GM23338 (cell line): ENCODE measurements around the gene TSPEAR. TPM values are rescaled to one million over a fixed set of nuclear protein-coding genes. Genes with fewer than 3 reads are reported as not detected.

ENCODE experiments used
- ATAC-seq: fragments of 200-7000 bp; cut with Tn5 transposase; 3 replicates; pipeline ENCODE4 v1.9.1; 2020
- DNase-seq: peaks from one replicate; pipeline ENCODE4 v3.0.0-alpha.2; 2015; ENCODE audit warnings: low spot score
- H2AFZ ChIP-seq: fragments of 200-600 bp; sonication (generic); 2 replicates; pipeline ENCODE4 v1.8.0; 2016; ENCODE audit warnings: antibody characterized with exemption, mild to moderate bottlenecking, moderate library complexity
- H3F3A ChIP-seq: fragments of 200-600 bp; sonication (generic); replicated peaks from 2 replicates; pipeline ENCODE4 v1.8.0; 2017; ENCODE audit warnings: antibody characterized with exemption, mixed run types, low read depth
- H3K27ac ChIP-seq: fragments of 200-600 bp; sonication (generic); 2 replicates; pipeline ENCODE4 v1.6.1; 2016; ENCODE audit warnings: low read depth
- H3K27me3 ChIP-seq: fragments of 200-600 bp; sonication (generic); 2 replicates; pipeline ENCODE4 v1.8.0; 2016; ENCODE audit warnings: mild to moderate bottlenecking, mixed run types, moderate library complexity; ENCODE audit not compliant: insufficient read depth
- H3K36me3 ChIP-seq: fragments of 200-600 bp; sonication (generic); 2 replicates; pipeline ENCODE4 v1.8.0; 2016; ENCODE audit warnings: mild to moderate bottlenecking; ENCODE audit not compliant: insufficient read depth
- H3K4me1 ChIP-seq: fragments of 200-600 bp; sonication (generic); 2 replicates; pipeline ENCODE4 v1.8.0; 2016; ENCODE audit warnings: mild to moderate bottlenecking, moderate library complexity; ENCODE audit not compliant: insufficient read depth
- H3K4me2 ChIP-seq: fragments of 200-600 bp; sonication (generic); 2 replicates; pipeline ENCODE4 v1.7.1; 2017; ENCODE audit warnings: mixed run types
- H3K4me3 ChIP-seq: fragments of 200-600 bp; sonication (generic); 2 replicates; pipeline ENCODE4 v1.6.1; 2016; ENCODE audit warnings: mixed run types
- H3K79me2 ChIP-seq: fragments of 200-600 bp; sonication (generic); replicated peaks from 2 replicates; pipeline ENCODE4 v1.8.0; 2017; ENCODE audit warnings: mild to moderate bottlenecking; ENCODE audit not compliant: insufficient read depth
- H3K9me2 ChIP-seq: fragments of 200-600 bp; sonication (generic); 2 replicates; pipeline ENCODE4 v1.8.0; 2017; ENCODE audit not compliant: insufficient read depth
- H4K20me1 ChIP-seq: fragments of 200-600 bp; sonication (generic); replicated peaks from 2 replicates; pipeline ENCODE4 v1.8.0; 2017; ENCODE audit warnings: mild to moderate bottlenecking; ENCODE audit not compliant: insufficient read depth
- H3K27ac Mint-ChIP-seq: 2 replicates; pipeline ENCODE4 v1.8.0; 2020; ENCODE audit warnings: inconsistent platforms, mild to moderate bottlenecking, moderate library complexity, mixed read lengths
- H3K27me3 Mint-ChIP-seq: 3 replicates; pipeline ENCODE4 v1.8.0; 2022; ENCODE audit warnings: low read depth, mild to moderate bottlenecking, moderate library complexity, mixed read lengths, inconsistent platforms; ENCODE audit not compliant: insufficient read depth, poor library complexity
- H3K36me3 Mint-ChIP-seq: 3 replicates; pipeline ENCODE4 v1.8.0; 2021; ENCODE audit warnings: low read depth, mild to moderate bottlenecking, inconsistent platforms, moderate library complexity, mixed read lengths
- H3K4me1 Mint-ChIP-seq: 3 replicates; pipeline ENCODE4 v1.8.0; 2020; ENCODE audit warnings: mild to moderate bottlenecking, inconsistent platforms, mixed read lengths
- H3K4me3 Mint-ChIP-seq: 3 replicates; pipeline ENCODE4 v1.8.0; 2021; ENCODE audit warnings: moderate library complexity, mild to moderate bottlenecking, inconsistent platforms, mixed read lengths
- H3K9me3 Mint-ChIP-seq: 3 replicates; pipeline ENCODE4 v1.8.0; 2020; ENCODE audit warnings: moderate library complexity, mild to moderate bottlenecking, inconsistent platforms, mixed read lengths
- CREB1 ChIP-seq: fragments of 250-450 bp; sonication (Bioruptor Pico); IDR thresholded peaks from 2 replicates; pipeline ENCODE4 v1.5.0; 2020; ENCODE audit warnings: low read depth, mild to moderate bottlenecking, moderate library complexity
- EZH2phosphoT487 ChIP-seq: fragments of 200-600 bp; sonication (generic); IDR thresholded peaks from one replicate; pipeline ENCODE4 v1.8.1; 2018; ENCODE audit warnings: antibody characterized with exemption; ENCODE audit not compliant: unreplicated experiment
- NANOG ChIP-seq: IDR thresholded peaks from 2 replicates; pipeline ENCODE4 v1.6.1; 2016; ENCODE audit warnings: antibody characterized with exemption, borderline replicate concordance
- STAT1 ChIP-seq: IDR thresholded peaks from one replicate; pipeline ENCODE4 v1.6.1; 2016; ENCODE audit warnings: antibody characterized with exemption; ENCODE audit not compliant: unreplicated experiment
- polyA plus RNA-seq: library from polyadenylated mRNA; unstranded; fragments of >200 nt; fragmentation: Nextera tagmentation; extraction: Ambion mirVana; gene quantifications from 2 replicates; pipeline ENCODE4 v1.2.1, GENCODE V29; 2016
- total RNA-seq: library from RNA; depleted of rRNA; stranded (reverse); fragments of >200 nt; shearing (Covaris generic); gene quantifications from 2 replicates; pipeline ENCODE4 v1.2.3, GENCODE V29; 2014
- TF ChIP-seq, protein P1 (sequence below): IDR thresholded peaks from one replicate; pipeline ENCODE4 v1.6.1; 2018; ENCODE audit warnings: antibody characterized with exemption; ENCODE audit not compliant: unreplicated experiment
- TF ChIP-seq, protein P2 (sequence below): fragments of 250-450 bp; sonication (Bioruptor Pico); IDR thresholded peaks from 2 replicates; pipeline ENCODE4 v1.5.0; 2020; ENCODE audit warnings: mild to moderate bottlenecking, moderate library complexity
- TF ChIP-seq, protein P3 (sequence below): IDR thresholded peaks from 2 replicates; pipeline ENCODE4 v1.6.1; 2016; ENCODE audit warnings: antibody characterized with exemption

TSPEAR gene
- total and polyA plus RNA-seq, 2 experiments from 2014 or later: 0.35 to 0.92 TPM

DNA sequence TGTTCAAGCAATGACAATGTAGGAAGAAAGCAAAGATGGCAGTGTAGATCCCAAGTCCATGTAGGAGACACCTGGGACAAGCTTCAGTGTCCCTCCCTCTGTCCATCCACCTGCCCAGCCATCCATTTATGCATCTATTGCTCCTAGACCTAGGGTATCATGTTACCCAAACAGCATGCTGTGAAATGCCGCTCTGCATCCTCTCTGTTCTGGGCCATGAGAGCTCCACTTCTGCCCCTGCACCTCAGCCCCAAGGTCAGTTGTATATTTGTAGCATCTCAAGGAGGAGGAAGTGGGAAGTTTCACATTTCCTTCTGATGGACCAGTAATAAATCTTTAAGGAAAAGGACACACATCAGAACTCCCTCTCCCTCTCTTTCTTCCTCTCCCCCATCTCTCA, 27.9 kb upstream of the TSPEAR start:
- H3K36me3 Mint-ChIP-seq: peaks cover 12% of the 10 kb centered on the region
- no peaks in the 10 kb centered on the region for H3K9me2 ChIP-seq
- no peak for ATAC-seq
- no peaks in the 10 kb centered on the region for H3K27me3 ChIP-seq
- H3K27me3 Mint-ChIP-seq: peaks cover 12% of the 10 kb centered on the region
- no peaks in the 10 kb centered on the region for H3F3A ChIP-seq
- H3K4me2 ChIP-seq: no peak overlapping the region
- H3K4me3 Mint-ChIP-seq: no peak overlapping the region
- DNase-seq: no peak
- H3K79me2 ChIP-seq: no peaks in the 10 kb centered on the region
- no peak overlapping the region for H3K4me3 ChIP-seq
- H3K9me3 Mint-ChIP-seq: peaks cover 40% of the 10 kb centered on the region; the same call in 2 of the 3 replicates
- H3K27ac Mint-ChIP-seq: no peak overlapping the region
- H2AFZ ChIP-seq: no peak overlapping the region
- H4K20me1 ChIP-seq: no peaks in the 10 kb centered on the region
- peaks cover 11% of the 10 kb centered on the region for H3K36me3 ChIP-seq
- TF ChIP-seq EZH2phosphoT487 (no peak), STAT1 (no peak), CREB1 (CRISPR knock-in tag) (no peak), NANOG (no peak)
- TF ChIP-seq, protein P1, sequence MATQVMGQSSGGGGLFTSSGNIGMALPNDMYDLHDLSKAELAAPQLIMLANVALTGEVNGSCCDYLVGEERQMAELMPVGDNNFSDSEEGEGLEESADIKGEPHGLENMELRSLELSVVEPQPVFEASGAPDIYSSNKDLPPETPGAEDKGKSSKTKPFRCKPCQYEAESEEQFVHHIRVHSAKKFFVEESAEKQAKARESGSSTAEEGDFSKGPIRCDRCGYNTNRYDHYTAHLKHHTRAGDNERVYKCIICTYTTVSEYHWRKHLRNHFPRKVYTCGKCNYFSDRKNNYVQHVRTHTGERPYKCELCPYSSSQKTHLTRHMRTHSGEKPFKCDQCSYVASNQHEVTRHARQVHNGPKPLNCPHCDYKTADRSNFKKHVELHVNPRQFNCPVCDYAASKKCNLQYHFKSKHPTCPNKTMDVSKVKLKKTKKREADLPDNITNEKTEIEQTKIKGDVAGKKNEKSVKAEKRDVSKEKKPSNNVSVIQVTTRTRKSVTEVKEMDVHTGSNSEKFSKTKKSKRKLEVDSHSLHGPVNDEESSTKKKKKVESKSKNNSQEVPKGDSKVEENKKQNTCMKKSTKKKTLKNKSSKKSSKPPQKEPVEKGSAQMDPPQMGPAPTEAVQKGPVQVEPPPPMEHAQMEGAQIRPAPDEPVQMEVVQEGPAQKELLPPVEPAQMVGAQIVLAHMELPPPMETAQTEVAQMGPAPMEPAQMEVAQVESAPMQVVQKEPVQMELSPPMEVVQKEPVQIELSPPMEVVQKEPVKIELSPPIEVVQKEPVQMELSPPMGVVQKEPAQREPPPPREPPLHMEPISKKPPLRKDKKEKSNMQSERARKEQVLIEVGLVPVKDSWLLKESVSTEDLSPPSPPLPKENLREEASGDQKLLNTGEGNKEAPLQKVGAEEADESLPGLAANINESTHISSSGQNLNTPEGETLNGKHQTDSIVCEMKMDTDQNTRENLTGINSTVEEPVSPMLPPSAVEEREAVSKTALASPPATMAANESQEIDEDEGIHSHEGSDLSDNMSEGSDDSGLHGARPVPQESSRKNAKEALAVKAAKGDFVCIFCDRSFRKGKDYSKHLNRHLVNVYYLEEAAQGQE: no peak
- TF ChIP-seq, protein P2, sequence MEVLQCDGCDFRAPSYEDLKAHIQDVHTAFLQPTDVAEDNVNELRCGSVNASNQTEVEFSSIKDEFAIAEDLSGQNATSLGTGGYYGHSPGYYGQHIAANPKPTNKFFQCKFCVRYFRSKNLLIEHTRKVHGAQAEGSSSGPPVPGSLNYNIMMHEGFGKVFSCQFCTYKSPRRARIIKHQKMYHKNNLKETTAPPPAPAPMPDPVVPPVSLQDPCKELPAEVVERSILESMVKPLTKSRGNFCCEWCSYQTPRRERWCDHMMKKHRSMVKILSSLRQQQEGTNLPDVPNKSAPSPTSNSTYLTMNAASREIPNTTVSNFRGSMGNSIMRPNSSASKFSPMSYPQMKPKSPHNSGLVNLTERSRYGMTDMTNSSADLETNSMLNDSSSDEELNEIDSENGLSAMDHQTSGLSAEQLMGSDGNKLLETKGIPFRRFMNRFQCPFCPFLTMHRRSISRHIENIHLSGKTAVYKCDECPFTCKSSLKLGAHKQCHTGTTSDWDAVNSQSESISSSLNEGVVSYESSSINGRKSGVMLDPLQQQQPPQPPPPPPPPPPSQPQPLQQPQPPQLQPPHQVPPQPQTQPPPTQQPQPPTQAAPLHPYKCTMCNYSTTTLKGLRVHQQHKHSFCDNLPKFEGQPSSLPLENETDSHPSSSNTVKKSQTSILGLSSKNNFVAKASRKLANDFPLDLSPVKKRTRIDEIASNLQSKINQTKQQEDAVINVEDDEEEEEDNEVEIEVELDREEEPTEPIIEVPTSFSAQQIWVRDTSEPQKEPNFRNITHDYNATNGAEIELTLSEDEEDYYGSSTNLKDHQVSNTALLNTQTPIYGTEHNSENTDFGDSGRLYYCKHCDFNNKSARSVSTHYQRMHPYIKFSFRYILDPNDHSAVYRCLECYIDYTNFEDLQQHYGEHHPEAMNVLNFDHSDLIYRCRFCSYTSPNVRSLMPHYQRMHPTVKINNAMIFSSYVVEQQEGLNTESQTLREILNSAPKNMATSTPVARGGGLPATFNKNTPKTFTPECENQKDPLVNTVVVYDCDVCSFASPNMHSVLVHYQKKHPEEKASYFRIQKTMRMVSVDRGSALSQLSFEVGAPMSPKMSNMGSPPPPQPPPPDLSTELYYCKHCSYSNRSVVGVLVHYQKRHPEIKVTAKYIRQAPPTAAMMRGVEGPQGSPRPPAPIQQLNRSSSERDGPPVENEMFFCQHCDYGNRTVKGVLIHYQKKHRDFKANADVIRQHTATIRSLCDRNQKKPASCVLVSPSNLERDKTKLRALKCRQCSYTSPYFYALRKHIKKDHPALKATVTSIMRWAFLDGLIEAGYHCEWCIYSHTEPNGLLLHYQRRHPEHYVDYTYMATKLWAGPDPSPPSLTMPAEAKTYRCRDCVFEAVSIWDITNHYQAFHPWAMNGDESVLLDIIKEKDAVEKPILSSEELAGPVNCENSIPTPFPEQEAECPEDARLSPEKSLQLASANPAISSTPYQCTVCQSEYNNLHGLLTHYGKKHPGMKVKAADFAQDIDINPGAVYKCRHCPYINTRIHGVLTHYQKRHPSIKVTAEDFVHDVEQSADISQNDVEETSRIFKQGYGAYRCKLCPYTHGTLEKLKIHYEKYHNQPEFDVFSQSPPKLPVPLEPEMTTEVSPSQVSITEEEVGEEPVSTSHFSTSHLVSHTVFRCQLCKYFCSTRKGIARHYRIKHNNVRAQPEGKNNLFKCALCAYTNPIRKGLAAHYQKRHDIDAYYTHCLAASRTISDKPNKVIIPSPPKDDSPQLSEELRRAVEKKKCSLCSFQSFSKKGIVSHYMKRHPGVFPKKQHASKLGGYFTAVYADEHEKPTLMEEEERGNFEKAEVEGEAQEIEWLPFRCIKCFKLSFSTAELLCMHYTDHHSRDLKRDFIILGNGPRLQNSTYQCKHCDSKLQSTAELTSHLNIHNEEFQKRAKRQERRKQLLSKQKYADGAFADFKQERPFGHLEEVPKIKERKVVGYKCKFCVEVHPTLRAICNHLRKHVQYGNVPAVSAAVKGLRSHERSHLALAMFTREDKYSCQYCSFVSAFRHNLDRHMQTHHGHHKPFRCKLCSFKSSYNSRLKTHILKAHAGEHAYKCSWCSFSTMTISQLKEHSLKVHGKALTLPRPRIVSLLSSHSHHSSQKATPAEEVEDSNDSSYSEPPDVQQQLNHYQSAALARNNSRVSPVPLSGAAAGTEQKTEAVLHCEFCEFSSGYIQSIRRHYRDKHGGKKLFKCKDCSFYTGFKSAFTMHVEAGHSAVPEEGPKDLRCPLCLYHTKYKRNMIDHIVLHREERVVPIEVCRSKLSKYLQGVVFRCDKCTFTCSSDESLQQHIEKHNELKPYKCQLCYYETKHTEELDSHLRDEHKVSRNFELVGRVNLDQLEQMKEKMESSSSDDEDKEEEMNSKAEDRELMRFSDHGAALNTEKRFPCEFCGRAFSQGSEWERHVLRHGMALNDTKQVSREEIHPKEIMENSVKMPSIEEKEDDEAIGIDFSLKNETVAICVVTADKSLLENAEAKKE (CRISPR knock-in tag): no peak
- TF ChIP-seq, protein P3, sequence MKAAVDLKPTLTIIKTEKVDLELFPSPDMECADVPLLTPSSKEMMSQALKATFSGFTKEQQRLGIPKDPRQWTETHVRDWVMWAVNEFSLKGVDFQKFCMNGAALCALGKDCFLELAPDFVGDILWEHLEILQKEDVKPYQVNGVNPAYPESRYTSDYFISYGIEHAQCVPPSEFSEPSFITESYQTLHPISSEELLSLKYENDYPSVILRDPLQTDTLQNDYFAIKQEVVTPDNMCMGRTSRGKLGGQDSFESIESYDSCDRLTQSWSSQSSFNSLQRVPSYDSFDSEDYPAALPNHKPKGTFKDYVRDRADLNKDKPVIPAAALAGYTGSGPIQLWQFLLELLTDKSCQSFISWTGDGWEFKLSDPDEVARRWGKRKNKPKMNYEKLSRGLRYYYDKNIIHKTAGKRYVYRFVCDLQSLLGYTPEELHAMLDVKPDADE: no peak
- H3K4me1 ChIP-seq: no peaks in the 10 kb centered on the region
- no peak overlapping the region for H3K27ac ChIP-seq
- peaks cover 28% of the 10 kb centered on the region for H3K4me1 Mint-ChIP-seq
